A549 (cell line): ENCODE data around the gene RGS14. TPM values are rescaled to one million over a fixed set of nuclear protein-coding genes. Genes with fewer than 3 reads are reported as not detected.
A peak's percentile ranks its signal among the peaks of the same experiment; 100 is the strongest.

Source experiments
- ATAC-seq, 2 experiments: fragments of 200-7000 bp in 1 of 2; fragments of >200 bp in 1 of 2; cut with Nextera tagmentation in 1 of 2; cut with Tn5 transposase in 1 of 2; 3 replicates each; pipeline versions ENCODE4 v1.8.0 to v1.9.1; 2018 to 2020; ENCODE audit warnings: mild to moderate bottlenecking in 1 of 2, moderate library complexity in 1 of 2
- CTCF ChIA-PET: fragments of 300-600 bp; sonication (Branson Sonifier 250); formaldehyde crosslinking; extraction: SDS; loops from one replicate; lab custom pipeline; 2021; ENCODE audit warnings: antibody characterized with exemption, inconsistent platforms; lab: Yijun Ruan, JAX
- POLR2A ChIA-PET: fragments of 350-600 bp; formaldehyde crosslinking; extraction: SDS; loops from one replicate; lab custom pipeline; 2021; ENCODE audit warnings: antibody characterized with exemption, inconsistent platforms; lab: Yijun Ruan, JAX
- DNase-seq, 2 experiments: peaks; one replicate each; pipeline versions ENCODE4 v3.0.0 to v3.0.0-alpha.2; 2011 to 2016; ENCODE audit warnings: low read depth in 1 of 2, low spot score in 1 of 2
- FAIRE-seq: peaks from 2 replicates; lab custom pipeline; 2011; peaks lifted over from hg19 to GRCh38; lab: Jason Lieb, UNC
- H3K27ac ChIP-seq, 2 experiments: fragments of >200 bp; sonication (Bioruptor Twin); formaldehyde crosslinking; 3 replicates each; pipeline ENCODE4 v1.5.1; 2016 to 2017
- H3K4me1 ChIP-seq: fragments of >200 bp; sonication (Bioruptor Twin); formaldehyde crosslinking; 3 replicates; pipeline ENCODE4 v1.6.1; 2016
- H3K4me2 ChIP-seq: fragments of >200 bp; sonication (Bioruptor Twin); formaldehyde crosslinking; 3 replicates; pipeline ENCODE4 v1.6.1; 2016
- H3K4me3 ChIP-seq: fragments of >200 bp; sonication (Bioruptor Twin); formaldehyde crosslinking; 3 replicates; pipeline ENCODE4 v1.5.1; 2016
- H3K9me3 ChIP-seq: fragments of >200 bp; sonication (Bioruptor Twin); formaldehyde crosslinking; 3 replicates; pipeline ENCODE4 v1.6.1; 2016
- BHLHE40 ChIP-seq: IDR thresholded peaks from 2 replicates; pipeline ENCODE4 v1.6.1; 2012; ENCODE audit warnings: low read depth, low read length, inconsistent platforms
- CHD2 ChIP-seq: fragments of 150-350 bp; IDR thresholded peaks from 2 replicates; pipeline ENCODE4 v1.6.1; 2014; ENCODE audit warnings: low read length; ENCODE audit not compliant: partially characterized antibody
- CHD4 ChIP-seq: fragments of 200-600 bp; sonication (generic); IDR thresholded peaks from 2 replicates; pipeline ENCODE4 v1.6.1; 2016; ENCODE audit warnings: antibody characterized with exemption, mild to moderate bottlenecking, borderline replicate concordance
- CTCF ChIP-seq: fragments of >200 bp; sonication (Bioruptor Twin); formaldehyde crosslinking; IDR thresholded peaks from 3 replicates; pipeline ENCODE4 v1.5.1; 2016
- E2F6 ChIP-seq: IDR thresholded peaks from 2 replicates; pipeline ENCODE4 v1.6.1; 2012; ENCODE audit warnings: low read depth, borderline replicate concordance
- EHMT2 ChIP-seq: fragments of 200-600 bp; sonication (generic); IDR thresholded peaks from 2 replicates; pipeline ENCODE4 v1.6.1; 2016; ENCODE audit warnings: antibody characterized with exemption, low read depth, mild to moderate bottlenecking, moderate library complexity
- ESRRA ChIP-seq: fragments of 150-350 bp; IDR thresholded peaks from 2 replicates; pipeline ENCODE4 v1.6.1; 2014; ENCODE audit warnings: mild to moderate bottlenecking, low read length, borderline replicate concordance
- FOSB ChIP-seq: fragments of 250-450 bp; sonication (Bioruptor Pico); IDR thresholded peaks from 2 replicates; pipeline ENCODE4 v1.5.0; 2020; ENCODE audit warnings: mild to moderate bottlenecking, moderate library complexity
- HDAC2 ChIP-seq: fragments of 200-600 bp; sonication (generic); IDR thresholded peaks from 2 replicates; pipeline ENCODE4 v1.6.1; 2016
- HES2 ChIP-seq: fragments of >200 bp; sonication (Bioruptor Twin); formaldehyde crosslinking; IDR thresholded peaks from 2 replicates; pipeline ENCODE4 v1.6.1; 2016
- HOXB13 ChIP-seq: fragments of 250-450 bp; sonication (Bioruptor Pico); IDR thresholded peaks from 2 replicates; pipeline ENCODE4 v1.5.0; 2020; ENCODE audit warnings: low read depth, mild to moderate bottlenecking, moderate library complexity
- JUN ChIP-seq, 2 experiments: fragments of >200 bp; sonication (Bioruptor Twin); formaldehyde crosslinking; IDR thresholded peaks; 2 replicates in 1 of 2; 3 replicates in 1 of 2; pipeline ENCODE4 v1.6.1; 2016 to 2017
- MAX ChIP-seq: IDR thresholded peaks from 2 replicates; pipeline ENCODE4 v1.6.1; 2012
- MAZ ChIP-seq: fragments of 150-350 bp; IDR thresholded peaks from 2 replicates; pipeline ENCODE4 v1.6.1; 2014; ENCODE audit warnings: antibody characterized with exemption, low read depth, low read length, borderline replicate concordance
- MYC ChIP-seq: IDR thresholded peaks from 2 replicates; pipeline ENCODE4 v1.6.1; 2012; ENCODE audit warnings: mild to moderate bottlenecking, inconsistent platforms, low read length, improper control_type of control experiment, borderline replicate concordance
- NPAS2 ChIP-seq: fragments of 250-450 bp; sonication (Bioruptor Pico); IDR thresholded peaks from 2 replicates; pipeline ENCODE4 v1.8.0; 2022; ENCODE audit warnings: mild to moderate bottlenecking, moderate library complexity, borderline replicate concordance
- PHF8 ChIP-seq: fragments of 200-600 bp; sonication (generic); IDR thresholded peaks from 2 replicates; pipeline ENCODE4 v1.6.1; 2016; ENCODE audit warnings: low read depth, mild to moderate bottlenecking, antibody characterized with exemption, moderate library complexity, borderline replicate concordance
- POLR2A ChIP-seq: IDR thresholded peaks from 2 replicates; pipeline ENCODE4 v1.6.1; 2012; ENCODE audit warnings: mild to moderate bottlenecking, low read length
- POLR2AphosphoS2 ChIP-seq: conservative IDR thresholded peaks from 2 replicates; pipeline ENCODE4 v1.6.1; 2012; ENCODE audit warnings: low read length, improper control_type of control experiment, inconsistent platforms
- RARB ChIP-seq: fragments of 250-450 bp; sonication (Bioruptor Pico); IDR thresholded peaks from 2 replicates; pipeline ENCODE4 v1.8.0; 2021; ENCODE audit warnings: mild to moderate bottlenecking, moderate library complexity
- RFX5 ChIP-seq: fragments of 450-650 bp; IDR thresholded peaks from 2 replicates; pipeline ENCODE4 v1.7.1; 2014; ENCODE audit warnings: antibody characterized with exemption, mild to moderate bottlenecking, moderate library complexity
- SREBF2 ChIP-seq: fragments of 450-650 bp; IDR thresholded peaks from 2 replicates; pipeline ENCODE4 v1.6.1; 2014; ENCODE audit warnings: mild to moderate bottlenecking, moderate library complexity
- TFCP2L1 ChIP-seq: fragments of 250-450 bp; sonication (Bioruptor Pico); IDR thresholded peaks from 2 replicates; pipeline ENCODE4 v1.5.0; 2021; ENCODE audit warnings: mild to moderate bottlenecking
- USF2 ChIP-seq: fragments of 450-650 bp; IDR thresholded peaks from 2 replicates; pipeline ENCODE4 v1.6.1; 2014; ENCODE audit warnings: antibody characterized with exemption
- ZC3H11A ChIP-seq: fragments of 450-650 bp; IDR thresholded peaks from 2 replicates; pipeline ENCODE4 v1.6.1; 2014; ENCODE audit warnings: antibody characterized with exemption, mild to moderate bottlenecking
- ZFP36 ChIP-seq: fragments of 450-650 bp; IDR thresholded peaks from 2 replicates; pipeline ENCODE4 v1.6.1; 2014; ENCODE audit warnings: borderline replicate concordance; ENCODE audit not compliant: partially characterized antibody
- ZSCAN20 ChIP-seq: fragments of 250-450 bp; sonication (Bioruptor Pico); IDR thresholded peaks from 2 replicates; pipeline ENCODE4 v1.8.0; 2022; ENCODE audit warnings: mild to moderate bottlenecking, moderate library complexity
- WGBS: methylation state at CpG from one replicate; pipeline ENCODE4 v1.1.6; 2017; ENCODE audit errors: missing lambda C conversion rate; 5-methylcytosine and 5-hydroxymethylcytosine counted together
- polyA plus RNA-seq, 4 experiments: library from polyadenylated mRNA; depleted of rRNA in 3 of 4; stranded (reverse); fragments of >200 nt; fragmentation: RNase III in 1 of 4; extraction: RNeasy Plus Mini Kit Qiagen cat#74134 plus additional on column Dnase treatment in 1 of 4; gene quantifications; 2 replicates in 3 of 4; 3 replicates in 1 of 4; pipeline ENCODE4 v1.2.3, GENCODE V29; 2011 to 2017

The RGS14 gene
- polyA plus RNA-seq, 2 of the 4 experiments (the other 2 are of a cell fraction): 3.9 to 8.4 TPM

GRCh38 chr5:177310757-177311391 lies 46.9 kb upstream of the RGS14 start:
- CTCF ChIA-PET: interaction anchor here (0.6 to 6.3 kb wide), 30 partner anchors 9 to 842 kb away, joined by 3 to 55 read pairs (median 7); partner anchors contain the start of gene LMAN2
- Histone ChIP-seq H3K4me1 (peaks cover 22% of the 10 kb centered on the region), H3K4me3 (peak overlapping the region; percentile 66), H3K9me3 (no peaks in the 10 kb centered on the region), H3K4me2 (peak overlapping the region; percentile 99), H3K27ac (peak overlapping the region; percentile 87 to 93; a peak in 5 of 6 replicates)
- no peak for FAIRE-seq
- POLR2A ChIA-PET: no interaction called here
- ATAC-seq: no peak
- no peak for DNase-seq
- no peak for TF ChIP-seq HOXB13 (CRISPR knock-in tag)
- TF ChIP-seq CHD4: no peak
- no peak for TF ChIP-seq CHD2
- TF ChIP-seq ZFP36: no peak
- no peak for TF ChIP-seq USF2
- TF ChIP-seq CTCF: no peak
- no peak for TF ChIP-seq HES2
- TF ChIP-seq FOSB: no peak
- no peak for TF ChIP-seq BHLHE40
- TF ChIP-seq ZSCAN20: no peak
- no peak for TF ChIP-seq SREBF2
- TF ChIP-seq RARB: no peak
- TF ChIP-seq POLR2AphosphoS2: no peak
- TF ChIP-seq ZC3H11A: no peak
- TF ChIP-seq RFX5: no peak
- no peak for TF ChIP-seq EHMT2
- 40% methylated on average over 15 of the region's 20 CpGs for WGBS

GRCh38 chr5:177311392-177311722 lies 46.4 kb upstream of the RGS14 start:
- Histone ChIP-seq H3K4me3 (peak overlapping the region; percentile 66), H3K9me3 (no peaks in the 10 kb centered on the region), H3K27ac (peak overlapping the region; percentile 87 to 93), H3K4me2 (peak overlapping the region; percentile 99), H3K4me1 (peaks cover 19% of the 10 kb centered on the region; the same call in 2 of the 3 replicates)
- ChIA-PET CTCF (interaction anchor here (1.6 to 3.5 kb wide), 5 partner anchors 25 to 197 kb away, joined by 3 to 33 read pairs (median 18); partner anchors contain the start of gene LMAN2), POLR2A (no interaction called here)
- FAIRE-seq (no peak), DNase-seq (no peak), ATAC-seq (peak; percentile 26 to 35)
- 0% methylated on average over 3 of the region's 23 CpGs for WGBS
- TF ChIP-seq RARB: no peak

- peak within 1 kb of the TSS; percentile 87 to 93 for H3K27ac ChIP-seq
- no peaks in the 10 kb centered on the region for H3K9me3 ChIP-seq
- H3K4me3 ChIP-seq: peak within 1 kb of the TSS; percentile 66
- CTCF ChIA-PET: interaction anchor here (0.9 to 3.5 kb wide), 8 partner anchors 10 to 198 kb away, joined by 3 to 18 read pairs (median 5); partner anchors contain the start of gene LMAN2
- FAIRE-seq: no peak
- POLR2A ChIA-PET: no interaction called here
- H3K4me2 ChIP-seq: peak within 1 kb of the TSS; percentile 99
- peak; percentile 90 to 97 for DNase-seq
- peak; percentile 62 to 82 for ATAC-seq
- WGBS: under 1% methylated on average over 32 of the region's 78 CpGs
- TF ChIP-seq E2F6 (peak; percentile 94), MAZ (peak; percentile 56), ESRRA (no peak), JUN (IDR thresholded peaks at IDR 0.05) (peak in 1 of 2 experiments; percentile 42; a peak in 2 of 5 replicates), USF2 (peak; percentile 79), MYC (peak; percentile 98), FOSB (no peak), POLR2A (peak; percentile 22; the same call in 1 of the 2 replicates), HDAC2 (no peak), TFCP2L1 (CRISPR knock-in tag) (no peak), MAX (peak; percentile 99), PHF8 (0 out of 2 replicates have a peak, but pooled peaks have one; percentile 44), NPAS2 (CRISPR knock-in tag) (peak; percentile 37; the same call in 1 of the 2 replicates)
- H3K4me1 ChIP-seq: peaks cover 19% of the 10 kb centered on the region; the same call in 2 of the 3 replicates
These were observed 45.7 kb upstream of the RGS14 start, which contains the start of gene MXD3 for GRCh38 chr5:177311723-177312648. TSS of gene MXD3 (minus strand) at chr5:177311898. CDS start at chr5:177311830, 68 bp downstream.
